HepG2 (cell line): ENCODE results near the gene DNAJB11. TPM values are rescaled to one million over a fixed set of nuclear protein-coding genes. Genes with fewer than 3 reads are reported as not detected.
A peak's percentile ranks its signal among the peaks of the same experiment; 100 is the strongest.

Experiments used
- HDAC1 ChIP-seq: sonication (generic); formaldehyde crosslinking; IDR thresholded peaks from 2 replicates; pipeline ENCODE4 v1.5.1; 2020; ENCODE audit warnings: mild to moderate bottlenecking, missing genetic modification reagents
- HNRNPK ChIP-seq: fragments of 200-400 bp; formaldehyde crosslinking; IDR thresholded peaks from 2 replicates; pipeline ENCODE4 v1.6.1; 2018; ENCODE audit warnings: low read length, low read depth, moderate library complexity, mild to moderate bottlenecking; ENCODE audit not compliant: poor library complexity, severe bottlenecking
- HOXA9 ChIP-seq: sonication (generic); formaldehyde crosslinking; IDR thresholded peaks from 2 replicates; pipeline ENCODE4 v1.8.1; 2022; ENCODE audit warnings: missing genetic modification reagents, mild to moderate bottlenecking, moderate library complexity, borderline replicate concordance
- IKZF1 ChIP-seq: fragments of 450-650 bp; IDR thresholded peaks from 2 replicates; pipeline ENCODE4 v1.7.1; 2016
- IKZF4 ChIP-seq: sonication (generic); formaldehyde crosslinking; IDR thresholded peaks from 2 replicates; pipeline ENCODE4 v1.5.1; 2020; ENCODE audit warnings: borderline replicate concordance, mild to moderate bottlenecking, low read depth, missing genetic modification reagents; ENCODE audit errors: not compliant biosample characterization
- IKZF5 ChIP-seq: IDR thresholded peaks from 2 replicates; pipeline ENCODE4 v1.6.1; 2018; ENCODE audit warnings: missing genetic modification reagents, mild to moderate bottlenecking, missing compliant biosample characterization
- KDM5A ChIP-seq: fragments of 200-600 bp; sonication (generic); IDR thresholded peaks from 2 replicates; pipeline ENCODE4 v1.7.0; 2018; ENCODE audit warnings: antibody characterized with exemption, mild to moderate bottlenecking, low read length, borderline replicate concordance
- MXI1 ChIP-seq: IDR thresholded peaks from 3 replicates; pipeline ENCODE4 v1.6.1; 2012; ENCODE audit warnings: low read depth, low read length, inconsistent platforms, borderline replicate concordance
- NFE2L2 ChIP-seq: fragments of 150-350 bp; IDR thresholded peaks from 2 replicates; pipeline ENCODE4 v1.6.1; 2014; ENCODE audit warnings: low read length
- PPARG ChIP-seq: conservative IDR thresholded peaks from 2 replicates; pipeline ENCODE4 v1.6.1; 2016; ENCODE audit warnings: missing biosample characterization, missing genetic modification reagents
- RNF219 ChIP-seq: sonication (generic); formaldehyde crosslinking; IDR thresholded peaks from 2 replicates; pipeline ENCODE4 v1.5.0; 2020; ENCODE audit warnings: mild to moderate bottlenecking, missing genetic modification reagents
- SATB2 ChIP-seq: sonication (generic); formaldehyde crosslinking; IDR thresholded peaks from 2 replicates; pipeline ENCODE4 v1.5.0; 2020; ENCODE audit warnings: missing genetic modification reagents
- ZNF230 ChIP-seq: sonication (generic); formaldehyde crosslinking; IDR thresholded peaks from 2 replicates; pipeline ENCODE4 v1.4.0; 2020; ENCODE audit warnings: mild to moderate bottlenecking, missing genetic modification reagents
- ZNF557 ChIP-seq: sonication (generic); formaldehyde crosslinking; IDR thresholded peaks from 2 replicates; pipeline ENCODE4 v1.4.0; 2020; ENCODE audit warnings: missing genetic modification reagents
- ZNF605 ChIP-seq: sonication (generic); formaldehyde crosslinking; IDR thresholded peaks from 2 replicates; pipeline ENCODE4 v1.8.0; 2022; ENCODE audit warnings: mild to moderate bottlenecking, missing genetic modification reagents
- ZNF616 ChIP-seq: sonication (generic); formaldehyde crosslinking; IDR thresholded peaks from 2 replicates; pipeline ENCODE4 v1.5.0; 2020; ENCODE audit warnings: low read depth, mild to moderate bottlenecking, missing genetic modification reagents
- ZNF761 ChIP-seq: sonication (generic); formaldehyde crosslinking; conservative IDR thresholded peaks from 2 replicates; pipeline ENCODE4 v1.4.0; 2020; ENCODE audit warnings: mild to moderate bottlenecking, missing genetic modification reagents
- ZNF816 ChIP-seq: sonication (generic); formaldehyde crosslinking; IDR thresholded peaks from 2 replicates; pipeline ENCODE4 v1.8.0; 2022; ENCODE audit warnings: missing genetic modification reagents, mild to moderate bottlenecking, borderline replicate concordance
- ZSCAN22 ChIP-seq: sonication (generic); formaldehyde crosslinking; IDR thresholded peaks from 2 replicates; pipeline ENCODE4 v1.4.0; 2020; ENCODE audit warnings: mild to moderate bottlenecking, missing genetic modification reagents
- polyA plus RNA-seq, 8 experiments: library from polyadenylated mRNA; depleted of rRNA in 3 of 8; stranded (reverse) in 7 of 8; unstranded in 1 of 8; fragments of >200 nt; fragmentation: Illumina TruSeq in 4 of 8; extraction: Trizol in 4 of 8; gene quantifications; 2 replicates each; pipeline versions ENCODE4 v1.2.1 to v1.2.3, GENCODE V29; 2011 to 2016; ENCODE audit warnings: low read depth in 4 of 8, missing spikeins in 1 of 8, mixed read lengths in 1 of 8; ENCODE audit not compliant: insufficient read depth in 1 of 8
- total RNA-seq, 5 experiments: library from RNA; depleted of rRNA; stranded (reverse); fragments of >200 nt; fragmentation: Illumina TruSeq; extraction: Trizol; gene quantifications; 2 replicates each; pipeline ENCODE4 v1.2.3, GENCODE V29; 2016; ENCODE audit warnings: low read depth in 1 of 5
- TF ChIP-seq, protein P1 (sequence below): sonication (generic); formaldehyde crosslinking; conservative IDR thresholded peaks from 2 replicates; pipeline ENCODE4 v1.8.1; 2023; ENCODE audit warnings: missing genetic modification reagents
- TF ChIP-seq, protein P2 (sequence below): sonication (generic); formaldehyde crosslinking; conservative IDR thresholded peaks from 2 replicates; pipeline ENCODE4 v1.8.0; 2022; ENCODE audit warnings: low read depth, missing genetic modification reagents
- TF ChIP-seq, protein P3 (sequence below): sonication (generic); formaldehyde crosslinking; IDR thresholded peaks from 2 replicates; pipeline ENCODE4 v1.5.1; 2020; ENCODE audit warnings: missing genetic modification reagents, mild to moderate bottlenecking, borderline replicate concordance

The DNAJB11 gene
- total and polyA plus RNA-seq, 2 of the 13 experiments (the other 11 are each of a cell fraction or from before 2014, with no cell fraction given), result 41.0 to 132 TPM

GRCh38 chr3:186594591-186595113 is 24.1 kb downstream of the DNAJB11 start (continued):
- TF ChIP-seq, protein P1, sequence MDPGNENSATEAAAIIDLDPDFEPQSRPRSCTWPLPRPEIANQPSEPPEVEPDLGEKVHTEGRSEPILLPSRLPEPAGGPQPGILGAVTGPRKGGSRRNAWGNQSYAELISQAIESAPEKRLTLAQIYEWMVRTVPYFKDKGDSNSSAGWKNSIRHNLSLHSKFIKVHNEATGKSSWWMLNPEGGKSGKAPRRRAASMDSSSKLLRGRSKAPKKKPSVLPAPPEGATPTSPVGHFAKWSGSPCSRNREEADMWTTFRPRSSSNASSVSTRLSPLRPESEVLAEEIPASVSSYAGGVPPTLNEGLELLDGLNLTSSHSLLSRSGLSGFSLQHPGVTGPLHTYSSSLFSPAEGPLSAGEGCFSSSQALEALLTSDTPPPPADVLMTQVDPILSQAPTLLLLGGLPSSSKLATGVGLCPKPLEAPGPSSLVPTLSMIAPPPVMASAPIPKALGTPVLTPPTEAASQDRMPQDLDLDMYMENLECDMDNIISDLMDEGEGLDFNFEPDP (CRISPR knock-in tag), result no peak
- TF ChIP-seq MXI1, result peak; percentile 10; the same call in 1 of the 3 replicates
- TF ChIP-seq HOXA9 (CRISPR knock-in tag), result no peak
- no peak for TF ChIP-seq ZNF616 (CRISPR knock-in tag)
- no peak for TF ChIP-seq ZSCAN22
- no peak for TF ChIP-seq KDM5A
- TF ChIP-seq HDAC1 (CRISPR knock-in tag), result 0 out of 2 replicates have a peak, but pooled peaks have one; percentile 48
- no peak for TF ChIP-seq NFE2L2
- TF ChIP-seq ZNF605 (CRISPR knock-in tag), result peak; percentile 64; the same call in 1 of the 2 replicates
- no peak for TF ChIP-seq ZNF557 (CRISPR knock-in tag)
- no peak for TF ChIP-seq PPARG (CRISPR knock-in tag)
- TF ChIP-seq, protein P2, sequence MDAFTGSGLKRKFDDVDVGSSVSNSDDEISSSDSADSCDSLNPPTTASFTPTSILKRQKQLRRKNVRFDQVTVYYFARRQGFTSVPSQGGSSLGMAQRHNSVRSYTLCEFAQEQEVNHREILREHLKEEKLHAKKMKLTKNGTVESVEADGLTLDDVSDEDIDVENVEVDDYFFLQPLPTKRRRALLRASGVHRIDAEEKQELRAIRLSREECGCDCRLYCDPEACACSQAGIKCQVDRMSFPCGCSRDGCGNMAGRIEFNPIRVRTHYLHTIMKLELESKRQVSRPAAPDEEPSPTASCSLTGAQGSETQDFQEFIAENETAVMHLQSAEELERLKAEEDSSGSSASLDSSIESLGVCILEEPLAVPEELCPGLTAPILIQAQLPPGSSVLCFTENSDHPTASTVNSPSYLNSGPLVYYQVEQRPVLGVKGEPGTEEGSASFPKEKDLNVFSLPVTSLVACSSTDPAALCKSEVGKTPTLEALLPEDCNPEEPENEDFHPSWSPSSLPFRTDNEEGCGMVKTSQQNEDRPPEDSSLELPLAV (CRISPR knock-in tag), result no peak
- TF ChIP-seq HNRNPK, result no peak
- TF ChIP-seq SATB2 (CRISPR knock-in tag), result no peak
- TF ChIP-seq RNF219 (CRISPR knock-in tag), result no peak
- peak; percentile 66; the same call in 1 of the 2 replicates for TF ChIP-seq ZNF761 (CRISPR knock-in tag)
- no peak for TF ChIP-seq ZNF230
- TF ChIP-seq IKZF1, result no peak
- TF ChIP-seq IKZF5 (CRISPR knock-in tag), result no peak
- no peak for TF ChIP-seq IKZF4
- TF ChIP-seq, protein P3, sequence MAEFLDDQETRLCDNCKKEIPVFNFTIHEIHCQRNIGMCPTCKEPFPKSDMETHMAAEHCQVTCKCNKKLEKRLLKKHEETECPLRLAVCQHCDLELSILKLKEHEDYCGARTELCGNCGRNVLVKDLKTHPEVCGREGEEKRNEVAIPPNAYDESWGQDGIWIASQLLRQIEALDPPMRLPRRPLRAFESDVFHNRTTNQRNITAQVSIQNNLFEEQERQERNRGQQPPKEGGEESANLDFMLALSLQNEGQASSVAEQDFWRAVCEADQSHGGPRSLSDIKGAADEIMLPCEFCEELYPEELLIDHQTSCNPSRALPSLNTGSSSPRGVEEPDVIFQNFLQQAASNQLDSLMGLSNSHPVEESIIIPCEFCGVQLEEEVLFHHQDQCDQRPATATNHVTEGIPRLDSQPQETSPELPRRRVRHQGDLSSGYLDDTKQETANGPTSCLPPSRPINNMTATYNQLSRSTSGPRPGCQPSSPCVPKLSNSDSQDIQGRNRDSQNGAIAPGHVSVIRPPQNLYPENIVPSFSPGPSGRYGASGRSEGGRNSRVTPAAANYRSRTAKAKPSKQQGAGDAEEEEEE (CRISPR knock-in tag), result no peak
- no peak for TF ChIP-seq ZNF816
